Fibroblast of mammary gland (primary cell): Measurements from ENCODE around the gene CD320.
A peak's percentile ranks its signal among the peaks of the same experiment; 100 is the strongest.
"Not testable (repeated sequence)": the region's sequence is repeated elsewhere in the genome, so short reads cannot be mapped to it uniquely, and the experiment has no call there.

Source experiments
- DNase-seq: peaks from one replicate; pipeline ENCODE4 v3.0.0-alpha.2; 2010; ENCODE audit warnings: low read depth
- H3K4me3 ChIP-seq: 2 replicates; pipeline ENCODE4 v1.5.1; 2011; ENCODE audit warnings: low read depth, mild to moderate bottlenecking, low read length, moderate library complexity; ENCODE audit not compliant: control insufficient read depth
- TF ChIP-seq, protein P1 (sequence below): conservative IDR thresholded peaks from 2 replicates; pipeline ENCODE4 v1.5.1; 2011; ENCODE audit warnings: low read depth, low read length, inconsistent platforms; ENCODE audit not compliant: control insufficient read depth, insufficient read depth

The CD320 gene

DNA sequence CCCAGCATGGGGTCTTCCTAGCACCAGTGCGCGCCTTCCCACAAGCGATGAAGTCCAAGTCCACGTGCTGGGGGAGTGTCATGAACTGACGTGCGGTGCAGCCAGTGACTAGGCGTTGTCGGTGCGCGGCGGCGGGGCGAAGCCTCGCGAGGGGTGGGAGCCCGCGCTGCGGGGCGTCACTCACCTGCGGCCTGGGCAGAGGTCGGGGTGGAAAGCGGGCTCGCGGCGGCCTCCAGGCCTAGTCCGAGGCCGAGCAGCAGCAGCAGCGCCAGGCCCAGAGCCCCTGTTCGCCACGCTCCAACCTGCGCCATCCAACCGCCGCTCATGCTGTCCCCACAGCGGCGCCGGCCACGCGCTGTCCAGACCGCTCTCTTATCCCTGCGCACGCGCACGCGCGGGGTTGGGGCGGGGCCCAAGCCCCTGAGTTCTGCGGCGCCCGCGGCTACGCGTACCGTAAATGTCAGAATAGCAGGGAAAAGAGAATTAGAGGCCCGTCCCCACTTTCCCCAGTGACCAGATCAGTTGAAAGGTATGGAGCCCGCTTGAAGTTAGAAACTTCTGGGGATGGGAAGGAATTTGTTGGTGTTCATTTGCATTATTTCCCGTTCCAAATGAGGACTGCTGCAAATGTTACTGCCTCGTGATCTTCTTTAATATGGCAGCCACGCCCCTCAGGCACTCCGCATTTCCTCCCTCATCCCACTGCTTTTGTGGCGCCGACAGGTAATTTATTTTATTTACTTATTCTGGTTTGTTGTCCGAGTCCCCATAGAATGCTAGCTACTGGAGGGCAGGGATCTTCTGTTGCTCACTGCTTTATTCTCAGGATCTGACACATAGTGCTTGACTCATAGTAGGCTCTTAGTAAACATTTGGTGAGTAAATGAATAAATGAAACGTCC, at the start of gene CD320:
TSS of gene CD320 (minus strand) at position 394 of the 902 bp plus-strand sequence. CDS start at position 326, 68 bp downstream.
- H3K4me3 ChIP-seq = peak within 1 kb of the TSS; percentile 68
- DNase-seq = peak; percentile 87
- TF ChIP-seq, protein P1, sequence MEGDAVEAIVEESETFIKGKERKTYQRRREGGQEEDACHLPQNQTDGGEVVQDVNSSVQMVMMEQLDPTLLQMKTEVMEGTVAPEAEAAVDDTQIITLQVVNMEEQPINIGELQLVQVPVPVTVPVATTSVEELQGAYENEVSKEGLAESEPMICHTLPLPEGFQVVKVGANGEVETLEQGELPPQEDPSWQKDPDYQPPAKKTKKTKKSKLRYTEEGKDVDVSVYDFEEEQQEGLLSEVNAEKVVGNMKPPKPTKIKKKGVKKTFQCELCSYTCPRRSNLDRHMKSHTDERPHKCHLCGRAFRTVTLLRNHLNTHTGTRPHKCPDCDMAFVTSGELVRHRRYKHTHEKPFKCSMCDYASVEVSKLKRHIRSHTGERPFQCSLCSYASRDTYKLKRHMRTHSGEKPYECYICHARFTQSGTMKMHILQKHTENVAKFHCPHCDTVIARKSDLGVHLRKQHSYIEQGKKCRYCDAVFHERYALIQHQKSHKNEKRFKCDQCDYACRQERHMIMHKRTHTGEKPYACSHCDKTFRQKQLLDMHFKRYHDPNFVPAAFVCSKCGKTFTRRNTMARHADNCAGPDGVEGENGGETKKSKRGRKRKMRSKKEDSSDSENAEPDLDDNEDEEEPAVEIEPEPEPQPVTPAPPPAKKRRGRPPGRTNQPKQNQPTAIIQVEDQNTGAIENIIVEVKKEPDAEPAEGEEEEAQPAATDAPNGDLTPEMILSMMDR = no peak

DNA sequence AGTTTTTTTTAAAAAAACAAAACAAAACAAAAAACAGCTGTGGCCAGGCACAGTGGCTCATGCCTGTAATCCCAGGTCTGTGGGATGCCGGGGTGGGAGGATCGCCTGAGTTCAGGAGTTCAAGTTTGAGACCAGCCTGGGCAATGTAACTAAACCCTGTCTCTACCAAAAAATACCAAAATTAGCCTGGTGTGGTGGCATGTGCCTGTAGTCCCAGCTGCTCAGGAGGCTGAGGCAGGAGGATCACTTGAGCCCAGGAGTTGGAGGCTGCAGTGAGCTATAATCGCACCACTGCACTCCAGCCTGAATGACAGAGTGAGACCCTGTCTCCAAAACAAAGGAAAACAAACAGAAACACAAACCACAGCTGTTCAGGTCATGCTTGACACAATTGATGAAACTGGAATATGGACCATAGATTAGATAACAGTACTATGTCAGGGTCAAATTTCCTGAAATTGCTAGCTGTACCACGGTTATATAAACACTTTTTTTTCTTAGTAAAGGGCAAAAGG, 48.9 kb upstream of the CD320 start:
- no peak overlapping the region for H3K4me3 ChIP-seq
- TF ChIP-seq, protein P1 = no peak
- no peak for DNase-seq

DNA sequence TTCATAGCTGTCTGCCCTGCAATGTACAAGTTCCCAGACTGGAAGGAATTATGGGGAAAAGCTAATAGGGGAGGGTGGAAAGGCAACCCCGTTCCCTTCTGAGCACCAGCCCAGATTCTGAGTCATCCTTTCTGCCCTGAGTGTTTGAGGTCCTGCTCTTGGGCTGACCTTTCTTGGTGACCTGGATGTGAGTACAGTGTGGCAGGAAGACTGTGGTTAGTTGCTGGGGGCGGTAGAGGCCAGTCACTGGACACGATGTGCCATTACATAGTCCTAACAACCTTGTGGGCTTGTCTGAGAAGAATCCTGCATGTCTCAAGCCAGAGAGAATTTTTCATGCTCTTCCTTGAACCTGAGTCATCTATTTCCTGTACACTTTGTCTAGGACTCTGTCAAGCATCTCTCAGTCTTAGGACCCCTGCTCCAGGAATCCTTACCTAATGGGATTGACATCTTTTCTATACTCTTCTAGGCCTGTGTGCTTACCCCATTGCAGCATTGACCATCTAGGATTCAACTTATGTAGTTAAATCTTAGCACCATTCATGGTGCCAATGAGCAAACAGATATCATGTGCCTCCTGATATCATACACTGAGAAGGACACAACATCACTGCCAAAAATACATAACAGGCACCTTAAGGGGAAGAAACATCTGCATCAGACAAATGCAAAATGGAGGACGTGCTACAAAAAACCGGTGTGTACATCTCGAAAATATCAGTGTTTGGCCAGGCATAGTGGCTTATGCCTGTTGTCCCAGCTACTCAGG, 47.7 kb upstream of the CD320 start:
- TF ChIP-seq, protein P1 = no peak
- H3K4me3 ChIP-seq = no peak overlapping the region
- DNase-seq = peak; percentile 100

DNA sequence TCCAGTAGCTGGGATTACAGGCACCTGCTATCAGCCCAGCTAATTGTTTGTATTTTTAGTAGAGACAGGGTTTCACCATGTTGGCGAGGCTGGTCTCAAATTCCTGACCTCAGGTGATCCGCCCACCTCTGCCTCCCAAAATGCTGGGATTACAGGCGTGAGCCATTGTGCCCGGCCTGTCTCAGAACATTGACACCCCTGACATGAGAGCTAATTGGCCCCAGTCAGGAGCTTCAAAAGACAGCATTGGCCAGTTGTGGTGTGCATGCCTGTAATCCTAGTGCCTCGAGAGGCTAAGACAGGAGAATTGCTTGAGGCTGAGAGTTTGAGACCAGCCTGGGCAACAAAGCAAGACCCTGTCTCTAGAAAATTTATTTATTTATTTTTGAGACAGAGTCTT, 44.7 kb upstream of the CD320 start:
- DNase-seq, H3K4me3 ChIP-seq: not testable (repeated sequence)

DNA sequence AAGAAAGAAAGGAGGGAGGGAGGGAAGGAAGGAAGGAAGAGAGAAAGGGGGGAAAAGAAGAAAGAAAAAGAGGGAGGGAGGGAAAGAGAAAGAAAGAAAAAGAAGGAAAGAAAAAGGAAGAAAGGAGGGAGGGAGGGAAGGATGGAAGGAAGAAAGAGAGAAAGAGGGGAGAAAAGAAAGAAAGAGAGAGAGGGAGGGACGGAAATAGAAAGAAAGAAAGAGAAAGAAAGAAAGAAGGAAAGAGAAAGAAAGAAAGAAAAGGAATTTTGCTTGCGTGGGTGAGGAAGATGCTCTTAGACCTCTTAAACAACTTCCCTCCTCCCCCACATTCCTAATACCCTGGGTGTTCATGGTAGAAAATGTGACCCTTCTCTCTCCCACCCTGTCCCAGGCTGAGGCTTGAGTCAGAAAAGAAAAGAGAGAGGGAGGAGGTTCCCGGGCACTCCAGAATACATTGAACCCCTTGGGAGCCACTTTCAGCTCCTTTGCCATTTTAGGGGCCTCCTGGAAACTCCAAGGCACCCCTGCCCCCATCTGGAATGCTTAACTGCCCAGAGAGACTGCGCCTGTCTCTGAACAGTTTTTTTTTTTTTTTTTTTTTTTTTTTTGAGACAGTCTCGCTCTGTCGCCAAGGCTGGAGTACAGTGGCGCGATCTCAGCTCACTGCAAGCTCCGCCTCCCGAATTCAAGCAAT, 44.1 kb upstream of the CD320 start:
- TF ChIP-seq, protein P1 = no peak
- no peak for DNase-seq
- H3K4me3 ChIP-seq = no peak overlapping the region

DNA sequence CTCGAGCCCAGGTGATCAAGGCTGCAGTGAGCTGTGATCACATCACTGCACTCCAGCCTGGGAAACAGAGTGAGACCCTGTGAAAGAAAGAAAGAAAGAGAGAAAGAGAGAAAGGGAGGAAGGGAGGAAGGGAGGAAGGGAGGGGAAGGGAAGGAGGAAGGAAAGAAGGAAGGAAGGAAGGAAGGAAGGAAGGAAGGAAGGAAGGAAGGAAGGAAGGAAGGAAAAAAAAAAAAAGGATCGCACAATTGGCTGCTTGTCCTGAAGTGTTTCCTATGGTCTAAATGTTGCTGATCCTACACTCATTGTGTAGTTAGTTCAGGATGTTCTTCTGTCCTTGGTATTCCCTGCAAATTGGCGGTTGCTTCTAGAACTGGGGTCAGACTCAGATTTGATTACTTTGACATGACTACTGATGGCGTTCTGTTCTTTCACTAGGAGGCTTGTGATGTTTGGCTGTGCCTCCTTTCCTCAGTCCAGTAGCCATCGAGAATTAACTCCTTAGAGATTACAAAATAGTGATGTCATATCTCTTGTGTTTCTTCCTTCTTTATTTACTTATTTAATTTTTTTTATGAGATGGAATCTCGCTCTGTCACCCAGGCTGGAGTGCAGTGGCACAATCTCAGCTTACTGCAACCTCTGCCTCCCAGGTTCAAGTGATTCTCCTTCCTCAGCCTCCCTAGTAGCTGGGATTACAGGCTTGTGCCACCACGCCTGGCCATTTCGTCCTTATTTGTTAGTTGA, 41.6 kb upstream of the CD320 start:
- not testable (repeated sequence) for DNase-seq, H3K4me3 ChIP-seq

GRCh38 chr19:8343483-8343844, 35.3 kb upstream of the CD320 start:
- no peak for DNase-seq
- TF ChIP-seq, protein P1 = no peak
- H3K4me3 ChIP-seq = peak overlapping the region; percentile 21
